ENCODE data around the gene ZIC5.
"Not testable (repeated sequence)": the region's sequence is repeated elsewhere in the genome, so short reads cannot be mapped to it uniquely, and the experiment has no call there.

The ZIC5 gene

DNA sequence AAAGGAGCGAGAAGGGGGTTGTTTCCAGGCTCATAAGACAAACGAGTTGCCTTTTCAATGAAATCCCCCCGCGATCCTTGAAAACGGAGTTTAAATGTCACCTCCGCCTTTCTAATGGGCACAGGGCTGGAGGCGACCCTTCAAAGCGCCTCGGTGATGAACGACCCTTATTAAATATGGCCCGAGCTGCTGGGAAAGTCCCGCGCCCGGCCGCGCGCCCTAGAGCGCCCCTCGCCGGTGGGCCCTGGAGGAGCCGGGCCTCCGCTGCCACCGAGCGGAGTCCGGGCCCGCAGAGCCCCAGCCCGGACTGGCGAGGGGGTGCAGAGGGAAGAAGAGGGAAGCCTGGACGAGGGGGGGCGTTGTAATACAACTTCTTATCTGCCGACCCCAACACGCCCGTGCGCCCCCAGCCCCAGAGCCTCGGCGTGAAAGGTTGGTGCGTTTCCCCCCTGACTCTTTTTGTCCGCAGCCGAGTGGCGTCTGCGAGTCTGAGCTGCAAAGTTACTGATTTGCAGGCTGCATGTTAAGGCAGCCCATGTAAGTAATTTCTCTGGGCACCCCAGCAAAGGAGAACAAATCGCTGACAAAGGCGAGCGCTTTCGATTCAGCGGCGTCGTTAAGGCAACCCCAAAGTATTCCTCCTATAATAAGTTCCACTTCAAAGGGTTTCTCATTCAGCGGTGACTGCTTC, 11.9 kb downstream of the ZIC5 start:
- FAIRE-seq: no peak

DNA sequence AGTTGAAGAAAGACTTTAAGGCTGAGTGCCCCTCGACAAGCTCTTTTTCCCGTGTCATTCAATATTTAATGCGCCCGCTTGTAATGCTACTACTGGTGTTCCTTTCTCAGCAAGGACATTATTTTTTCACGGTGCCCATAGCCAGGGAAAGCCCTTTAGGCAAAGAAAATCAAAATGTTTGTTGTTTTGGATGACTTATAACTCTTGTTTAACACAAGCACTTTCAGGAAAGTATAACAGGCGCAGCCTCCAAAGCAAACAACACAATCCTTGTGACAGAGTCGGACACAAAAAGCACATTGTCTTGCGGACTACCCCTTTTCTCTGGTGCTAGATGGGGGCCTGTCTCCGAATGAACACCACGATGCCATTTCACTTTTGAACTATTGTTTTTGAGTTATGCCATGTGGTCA, 12.4 kb downstream of the ZIC5 start:
- no peak for FAIRE-seq

DNA sequence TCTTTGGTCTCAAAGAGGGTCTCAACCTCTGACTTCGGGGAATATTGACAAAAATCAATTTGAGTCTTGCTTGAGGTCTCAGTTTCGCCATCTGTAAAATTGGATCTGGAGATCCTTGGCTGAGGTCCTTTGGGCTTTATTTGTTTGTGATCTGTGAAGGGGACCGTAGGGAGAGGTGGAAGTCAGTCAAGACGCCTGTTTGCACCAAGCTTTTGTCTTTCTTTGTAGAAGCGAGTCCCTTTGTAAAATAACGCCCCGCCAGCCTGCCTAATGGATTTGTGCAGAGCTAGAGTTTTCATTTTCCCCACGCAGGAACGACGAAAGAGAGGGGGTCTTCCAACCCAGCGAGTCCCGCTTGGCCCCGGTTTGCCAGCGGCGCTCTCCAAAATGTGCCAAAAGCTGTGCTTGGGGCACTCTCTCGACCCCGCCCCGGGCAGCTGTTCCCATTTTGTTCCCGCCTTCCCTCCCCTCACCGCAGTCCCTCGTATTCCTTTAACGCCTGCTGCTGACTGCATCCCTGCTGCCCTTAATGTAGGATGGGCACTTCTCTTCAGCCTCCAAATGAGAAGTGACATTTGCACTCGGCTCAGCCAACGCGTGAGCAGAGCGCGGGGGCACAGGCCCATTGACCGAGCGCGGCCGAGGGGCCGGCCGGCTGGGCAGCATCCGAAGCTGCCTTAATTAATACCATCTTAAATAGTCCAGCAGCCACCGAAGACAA, 13.0 kb downstream of the ZIC5 start:
- no peak for FAIRE-seq

DNA sequence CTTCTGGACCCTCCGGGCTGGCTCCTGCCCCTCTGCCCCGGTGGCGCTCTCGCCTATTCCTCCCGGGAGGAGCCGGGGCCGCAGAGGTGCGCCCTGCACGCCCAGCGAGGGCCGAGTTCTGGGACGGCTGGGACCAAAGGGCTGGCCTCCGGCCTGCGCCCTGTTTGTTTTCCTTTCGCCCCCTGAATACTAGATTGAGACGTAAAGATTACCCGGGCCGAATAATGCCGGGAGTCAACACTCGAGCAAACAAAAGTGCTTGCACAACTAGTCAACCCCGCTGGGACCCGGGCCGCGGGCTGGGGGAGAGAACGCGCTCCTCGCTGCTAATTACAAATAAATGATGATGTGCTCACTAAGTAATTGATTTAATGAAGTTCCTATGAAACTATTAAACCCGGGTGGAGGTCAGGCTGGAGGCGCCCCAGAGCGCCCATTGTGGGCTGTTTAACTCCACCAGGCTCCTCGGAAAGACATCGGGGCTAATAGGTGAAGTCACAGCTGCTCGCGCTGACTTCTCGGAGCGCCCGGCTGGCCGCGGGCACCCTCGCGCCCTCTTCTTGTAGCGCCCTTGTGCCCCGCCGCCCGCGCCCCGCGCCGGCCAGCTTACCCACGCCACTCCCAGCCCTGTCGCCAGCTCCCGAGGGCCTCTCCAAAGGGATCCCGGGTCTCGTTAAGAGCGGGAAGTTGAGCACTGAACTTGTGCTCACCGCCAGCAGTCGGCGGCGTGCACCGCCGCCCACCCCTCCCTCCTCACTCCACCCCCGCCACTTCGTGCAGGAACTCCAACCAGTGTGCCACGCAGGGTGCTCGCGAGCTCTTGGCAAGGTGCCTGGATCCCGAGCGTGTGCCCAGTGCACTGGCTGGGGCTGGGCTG, 14.9 kb downstream of the ZIC5 start:
- no peak for FAIRE-seq

DNA sequence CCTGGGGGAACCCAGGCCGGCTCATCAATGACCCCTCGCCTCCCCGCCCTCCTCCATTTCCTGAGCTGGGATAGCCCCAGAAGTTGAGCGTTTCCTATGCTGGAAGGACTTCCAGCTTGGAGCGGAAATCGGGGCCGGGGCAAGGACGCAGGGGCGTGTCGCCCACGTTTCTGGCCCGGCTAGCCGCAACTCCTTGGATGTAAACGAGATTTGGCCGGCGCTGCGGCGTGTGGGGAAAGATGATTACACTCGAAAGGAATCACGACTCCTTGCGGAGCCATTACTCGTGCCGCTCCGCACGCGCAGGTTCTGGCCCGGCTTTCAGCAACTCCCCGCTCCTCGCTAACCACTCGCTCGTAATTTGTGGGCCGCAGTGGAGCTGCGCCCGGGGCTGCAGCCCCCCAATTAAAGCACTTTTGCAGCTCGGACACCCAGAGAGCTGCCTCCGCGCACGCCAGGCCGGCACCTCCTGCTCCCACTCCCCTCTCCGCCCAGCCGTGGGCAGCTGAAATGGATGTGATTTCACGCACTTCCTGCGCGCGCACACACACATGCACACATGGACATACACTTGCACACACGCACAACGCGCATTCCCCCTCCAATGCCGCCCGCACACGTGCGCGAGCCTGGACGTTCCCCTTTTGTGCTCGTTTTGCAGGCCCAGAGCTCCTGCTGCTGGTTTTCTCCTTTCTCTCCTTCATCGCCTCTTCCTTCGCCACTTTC, 15.7 kb downstream of the ZIC5 start:
- no peak for FAIRE-seq

DNA sequence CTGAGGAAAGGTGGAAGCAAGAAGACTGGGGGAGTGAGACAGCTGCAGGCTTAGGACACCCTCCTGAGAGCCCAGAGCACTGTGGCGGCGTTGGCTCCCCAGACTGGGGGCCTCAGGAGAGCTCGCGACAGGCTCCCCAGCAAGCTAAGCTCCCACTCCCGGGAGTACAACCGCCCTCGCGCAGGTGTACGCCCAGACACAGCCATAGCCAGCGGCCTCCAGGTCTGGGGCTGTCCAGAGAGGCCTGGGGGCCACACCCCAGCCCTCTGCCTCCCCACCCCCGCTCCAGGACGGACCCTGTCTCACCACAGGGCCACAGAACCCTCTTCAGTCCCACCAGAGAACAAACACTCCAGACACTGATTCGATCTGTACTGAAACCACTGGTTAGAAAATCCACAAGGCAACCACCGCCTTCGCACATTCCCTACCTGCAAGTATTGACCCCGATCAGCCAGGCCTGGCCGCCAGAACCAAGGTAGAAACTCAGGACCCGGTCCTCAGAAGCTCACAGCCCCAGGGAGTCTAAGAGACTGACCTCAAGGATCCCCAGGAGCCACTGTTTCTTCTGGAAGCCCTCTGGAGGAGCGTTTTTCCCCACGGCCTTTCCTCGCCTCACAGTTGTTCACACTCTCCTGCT, 16.3 kb downstream of the ZIC5 start:
- no peak for FAIRE-seq

DNA sequence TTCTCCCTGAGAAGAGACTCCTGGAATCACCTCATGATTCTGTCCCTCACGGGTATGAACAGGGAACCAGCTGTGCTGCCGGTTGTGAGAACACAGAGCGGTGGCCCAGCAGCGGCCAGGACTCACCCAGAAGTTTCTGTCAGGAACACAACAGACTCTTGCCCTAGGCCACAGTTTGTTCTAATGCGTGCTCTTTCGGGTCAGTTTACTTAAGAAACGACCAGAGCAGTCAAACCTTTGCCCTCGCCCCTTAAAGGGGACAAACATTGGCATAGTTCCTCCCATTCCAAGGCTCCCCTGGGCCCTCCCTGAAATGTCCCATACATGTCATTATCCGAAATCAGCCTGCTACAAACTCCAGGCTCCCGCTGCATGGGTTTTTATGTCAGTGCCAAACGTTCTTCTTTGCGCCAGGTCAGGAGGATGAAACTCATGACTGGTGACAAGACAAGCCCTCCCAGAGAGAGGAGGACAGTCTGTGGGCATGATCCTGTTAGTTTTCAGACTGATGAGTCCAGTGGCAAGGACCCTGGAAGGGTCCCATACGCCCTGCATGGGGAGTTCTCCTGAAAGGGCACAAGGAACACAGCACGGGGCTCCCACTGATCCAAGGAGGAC, 18.3 kb downstream of the ZIC5 start:
- FAIRE-seq: no peak

DNA sequence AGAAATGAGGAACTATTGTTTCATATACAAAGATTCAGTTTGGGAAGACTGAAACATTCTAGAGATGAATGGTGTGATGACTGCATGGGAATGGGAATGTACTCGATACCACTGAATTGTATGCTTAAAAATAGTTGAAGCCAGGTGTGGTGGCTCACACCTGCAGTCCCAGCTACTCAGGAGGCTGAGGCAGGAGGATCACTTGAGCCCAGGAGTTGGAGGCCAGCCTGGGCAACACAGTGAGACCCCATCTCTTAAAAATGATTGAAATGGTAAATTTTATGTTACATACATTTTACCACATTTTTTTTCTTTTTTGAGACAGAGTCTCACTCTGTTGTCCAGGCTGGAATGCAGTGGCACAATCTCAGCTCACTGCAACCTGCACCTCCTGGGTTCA, 19.9 kb downstream of the ZIC5 start:
- not testable (repeated sequence) for FAIRE-seq

DNA sequence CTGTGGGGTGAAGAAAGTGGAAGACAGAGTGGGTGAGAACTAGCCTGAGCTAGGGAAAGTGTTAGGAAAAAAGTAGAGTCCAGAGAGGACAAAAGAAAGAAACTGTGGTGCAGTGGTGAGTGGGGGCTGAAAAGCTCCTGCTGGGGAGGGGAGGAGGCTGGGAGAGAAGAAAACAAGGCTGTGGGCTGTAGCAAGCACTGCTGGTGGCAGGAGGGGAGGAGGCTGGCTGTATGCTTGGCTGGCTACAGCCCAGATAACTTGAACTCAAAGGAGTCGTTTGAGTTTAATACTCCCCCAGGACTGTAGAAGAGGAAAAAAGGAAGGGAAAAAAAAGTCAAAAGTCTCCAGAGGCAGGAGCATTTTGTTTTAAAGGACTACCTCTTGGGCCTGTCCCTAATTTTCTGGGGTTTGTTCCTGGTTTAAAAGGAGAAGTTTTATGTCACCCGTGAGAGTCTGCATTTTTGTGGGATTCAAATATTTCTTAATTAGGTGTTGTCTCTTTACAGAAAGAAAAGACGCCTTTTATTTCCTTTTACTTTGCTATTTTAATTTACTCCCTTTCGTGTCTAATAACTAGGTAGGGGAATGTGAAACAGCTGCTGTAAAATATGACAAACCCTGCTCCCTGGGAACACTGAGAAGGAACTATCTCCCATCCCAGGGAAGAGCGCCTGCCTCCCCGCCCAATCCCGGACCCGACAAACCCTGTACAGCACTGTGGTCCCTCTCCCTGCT, 21.7 kb downstream of the ZIC5 start:
- FAIRE-seq: no peak

DNA sequence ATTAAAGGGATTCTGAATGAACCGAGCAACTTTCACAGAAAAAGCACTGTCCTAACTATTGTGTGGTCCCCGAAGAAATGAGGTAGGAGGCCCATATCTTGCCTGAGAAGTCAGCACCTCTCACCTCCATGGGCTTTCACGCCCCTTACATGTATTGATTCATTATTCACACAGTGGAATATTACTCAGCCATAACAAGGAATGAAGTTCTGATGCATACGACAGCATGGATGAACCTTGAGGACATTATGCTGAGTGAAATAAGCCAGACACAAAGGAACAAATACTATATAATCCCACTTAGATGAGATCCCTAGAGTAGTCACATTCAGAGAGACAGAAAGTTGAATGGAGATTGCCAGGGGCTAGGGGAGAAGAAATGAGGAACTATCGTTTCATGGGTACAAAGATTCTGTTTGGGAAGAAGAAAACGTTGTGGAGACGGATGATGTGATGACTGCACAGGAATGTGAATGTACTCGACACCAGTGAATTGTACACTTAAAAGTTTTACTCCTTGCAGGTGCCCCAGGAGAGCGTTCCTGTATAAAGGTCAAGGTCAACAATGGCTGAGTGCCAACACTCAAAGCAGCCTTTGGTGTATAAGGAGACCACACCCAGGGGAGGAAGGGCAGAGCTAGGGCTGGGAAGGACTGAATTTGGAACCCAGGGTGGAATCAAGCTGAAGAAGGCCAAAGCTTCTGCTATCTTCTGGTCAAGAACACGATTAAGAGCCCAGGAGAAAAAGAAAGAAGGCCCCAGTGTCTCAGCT, 22.5 kb downstream of the ZIC5 start:
- FAIRE-seq: no peak

DNA sequence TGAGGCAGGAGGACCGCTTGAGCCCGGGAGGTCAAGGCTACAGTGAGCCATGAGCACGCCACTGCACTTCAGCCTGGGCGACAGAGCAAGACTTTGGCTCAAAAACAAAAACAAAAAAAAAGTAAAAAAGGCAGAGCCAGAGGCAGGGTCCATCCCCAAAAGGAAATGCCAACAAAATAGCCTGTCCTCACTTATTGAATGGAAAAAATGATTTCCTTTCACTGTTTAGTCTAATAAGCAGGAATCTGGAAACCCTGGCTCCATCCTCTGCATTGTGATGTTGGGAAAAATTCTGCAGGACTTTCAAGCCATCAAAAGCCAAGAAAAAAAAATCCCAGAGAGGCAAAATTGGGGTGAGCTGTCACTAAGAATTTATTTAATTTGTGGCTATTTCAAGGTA, 23.2 kb downstream of the ZIC5 start:
- FAIRE-seq: no peak

DNA sequence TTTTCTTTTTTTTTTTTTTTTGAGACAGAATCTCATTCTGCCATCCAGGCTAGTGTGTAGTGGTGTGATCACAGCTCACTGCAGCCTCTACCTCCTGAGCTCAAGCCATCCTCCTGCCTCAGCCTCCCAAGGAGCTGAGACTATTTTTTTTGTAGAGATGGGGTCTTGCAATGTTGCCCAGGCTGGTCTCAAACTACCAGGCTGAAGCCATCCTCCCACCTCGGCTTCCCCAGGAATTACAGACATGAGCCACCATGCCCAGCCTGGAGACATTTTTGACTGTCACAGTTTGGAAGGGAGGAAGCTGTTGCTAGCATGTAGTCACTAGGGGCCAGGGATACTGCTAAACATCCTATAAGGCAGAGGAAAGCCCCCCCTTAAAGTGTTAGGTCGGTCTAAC, 23.9 kb downstream of the ZIC5 start:
- FAIRE-seq: no peak

DNA sequence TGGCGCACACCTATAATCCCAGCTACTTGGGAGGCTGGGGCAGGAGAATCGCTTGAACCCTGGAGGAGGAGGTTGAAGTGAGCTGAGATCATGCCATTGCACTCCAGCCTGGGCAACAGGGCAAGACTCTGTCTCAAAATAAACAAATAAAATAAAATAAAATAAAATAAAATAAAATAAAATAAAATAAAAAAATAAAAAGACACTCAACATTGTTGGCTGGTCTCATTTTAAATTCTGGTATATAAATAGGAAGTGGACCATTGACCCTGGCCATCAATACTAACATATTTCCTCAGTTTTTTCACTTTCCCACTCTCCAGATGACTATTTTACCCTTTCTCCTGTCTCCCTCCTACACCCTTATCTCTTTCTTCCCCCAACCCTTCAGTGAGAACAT, 26.1 kb downstream of the ZIC5 start:
- not testable (repeated sequence) for FAIRE-seq

DNA sequence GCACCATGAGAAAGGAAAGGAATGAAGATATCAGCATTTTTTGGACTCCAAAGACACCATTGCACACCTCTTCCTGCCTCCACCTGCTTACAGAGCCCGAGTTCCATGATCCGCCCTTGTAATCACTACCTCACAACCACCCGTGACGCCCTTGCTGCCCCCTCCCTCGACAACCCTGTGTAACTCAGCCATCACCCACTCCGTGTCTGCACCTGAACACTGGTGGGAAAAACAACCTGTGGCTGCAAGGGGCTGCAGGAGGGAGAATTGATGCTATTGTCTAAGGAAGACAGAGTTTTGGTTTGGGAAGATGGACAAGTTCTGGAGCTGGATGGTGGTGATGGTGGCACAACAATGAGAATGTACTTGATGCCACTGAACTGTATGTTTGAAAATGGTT, 27.0 kb downstream of the ZIC5 start:
- no peak for FAIRE-seq

DNA sequence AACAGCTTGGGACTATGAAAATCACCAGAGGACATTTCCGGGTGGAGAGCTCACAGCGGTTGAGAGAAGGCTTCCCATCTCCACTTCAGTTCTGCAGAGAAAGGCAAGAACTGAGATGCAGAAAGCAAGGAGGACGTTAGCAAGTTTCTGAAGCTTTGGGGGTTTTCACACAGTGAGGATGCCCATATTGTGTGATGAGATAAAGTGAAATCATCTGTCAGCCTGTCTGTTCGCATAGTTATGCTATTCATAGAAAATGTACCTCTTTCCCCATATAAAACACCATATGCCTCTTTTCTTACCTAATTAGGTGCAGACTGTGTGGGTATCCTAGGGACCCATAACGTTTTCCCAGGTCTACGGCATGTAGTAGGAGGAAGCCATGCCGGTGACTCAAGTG, 27.5 kb downstream of the ZIC5 start:
- FAIRE-seq: no peak

DNA sequence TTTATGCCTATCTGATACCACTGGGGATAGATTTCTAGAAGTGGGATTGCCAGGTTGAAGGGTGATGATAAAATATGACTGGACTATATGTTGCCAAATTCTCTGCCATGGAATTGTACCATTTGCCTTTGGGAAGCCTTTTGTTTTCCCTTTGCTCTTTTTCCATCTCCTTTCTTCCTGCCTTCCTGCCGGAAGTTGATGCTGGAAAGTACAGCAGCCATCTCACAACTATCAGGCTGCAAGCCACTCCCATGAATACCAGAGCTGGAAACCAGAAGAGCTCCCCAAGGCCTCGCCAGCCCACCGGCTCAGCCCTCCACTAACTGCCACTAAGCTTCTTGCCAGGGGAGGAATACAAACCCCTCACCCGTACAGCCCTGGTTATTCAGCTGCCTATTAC, 29.7 kb downstream of the ZIC5 start:
- FAIRE-seq: no peak

DNA sequence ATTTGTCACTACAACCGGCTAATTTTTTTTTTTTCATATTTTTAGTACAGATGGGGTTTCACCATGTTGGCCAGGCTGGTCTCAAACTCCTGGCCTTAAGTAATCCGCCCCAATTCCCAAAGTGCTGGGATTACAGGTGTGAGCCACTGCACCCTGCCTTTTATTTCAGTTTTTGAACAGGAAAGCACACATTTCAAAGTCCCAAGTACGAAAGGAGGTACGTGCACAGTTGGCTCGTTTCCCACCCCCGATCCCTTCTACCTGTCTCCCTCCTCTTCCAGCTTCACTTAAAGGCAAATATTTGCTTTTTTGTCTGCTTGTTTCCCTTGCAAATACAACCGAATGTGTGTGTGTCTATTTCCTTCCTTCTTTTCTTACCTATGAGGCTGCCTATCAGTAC, 30.5 kb downstream of the ZIC5 start:
- FAIRE-seq: no peak

DNA sequence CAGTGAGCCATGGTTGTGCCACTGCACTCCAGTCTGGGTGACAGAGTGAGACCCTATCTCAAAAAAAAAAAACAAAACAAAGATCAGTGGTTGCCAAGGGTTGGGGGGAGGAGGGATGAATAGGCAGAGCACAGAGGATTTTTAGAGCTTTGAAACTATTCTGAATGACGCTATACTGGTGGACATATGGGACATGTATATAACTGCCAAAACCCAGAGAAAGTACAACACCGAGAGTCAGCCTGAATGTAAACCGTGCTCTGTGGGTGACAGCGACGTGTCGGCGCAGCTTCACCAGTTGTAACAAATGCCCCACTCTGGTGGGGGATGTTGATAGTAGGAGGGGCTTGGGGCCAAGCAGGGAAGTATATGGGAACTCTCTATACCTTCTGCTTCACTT, 32.9 kb downstream of the ZIC5 start:
- no peak for FAIRE-seq

DNA sequence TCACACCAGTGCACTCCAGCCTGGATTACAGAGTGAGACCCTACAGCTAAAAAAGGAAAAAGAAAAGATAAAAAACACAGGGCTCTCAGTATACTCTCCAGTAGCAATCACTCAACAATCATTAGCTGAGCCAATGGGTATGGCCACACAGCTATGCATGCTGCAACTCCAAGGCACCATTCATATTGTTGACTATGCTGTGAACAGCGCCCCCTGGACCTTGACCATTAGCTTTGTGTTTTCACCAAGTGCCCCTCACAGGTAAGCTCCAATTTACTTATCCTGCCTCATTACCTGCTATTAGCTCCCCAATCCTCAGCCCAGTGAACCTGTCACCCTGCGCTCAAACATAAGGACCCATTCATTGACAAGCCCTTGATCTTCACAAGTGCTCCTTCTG, 35.8 kb downstream of the ZIC5 start:
- no peak for FAIRE-seq

DNA sequence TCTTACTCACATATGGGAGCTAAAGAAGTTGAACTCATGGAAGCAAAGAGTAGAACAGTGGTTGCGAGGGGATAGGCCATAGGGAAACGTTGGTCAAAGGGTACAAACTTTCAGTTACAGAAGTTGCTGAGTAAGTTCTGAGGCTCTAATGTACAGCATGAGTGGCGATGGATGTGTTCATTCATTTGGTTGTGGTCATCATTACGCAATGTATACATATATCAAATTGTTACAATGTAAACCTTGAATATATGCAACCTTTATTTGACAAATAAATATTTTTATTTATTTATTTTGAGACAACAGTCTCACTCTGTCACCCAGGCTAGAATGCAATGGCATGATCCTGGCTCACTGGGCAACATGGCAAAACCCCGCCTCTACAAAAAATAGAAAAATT, 38.7 kb downstream of the ZIC5 start:
- no peak for FAIRE-seq

DNA sequence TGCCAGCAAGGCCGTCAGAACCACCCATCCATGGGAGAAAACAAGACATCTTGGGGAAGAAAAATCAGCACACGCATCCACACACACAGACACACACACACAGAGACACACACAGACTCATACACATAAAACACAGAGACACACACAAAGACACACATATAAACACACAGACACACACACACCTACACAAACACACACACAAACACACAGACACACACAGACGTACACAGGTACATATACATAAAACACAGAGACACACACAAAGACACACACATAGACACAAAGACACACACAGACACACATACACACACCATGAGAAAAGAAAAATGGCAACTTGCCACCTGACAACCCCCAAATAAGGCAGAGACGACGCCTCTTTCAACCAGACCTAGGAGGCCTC, 40.6 kb downstream of the ZIC5 start:
- no peak for FAIRE-seq
